Glomerular endothelial cell (primary cell): Measurements from ENCODE around the gene RNF17. TPM values are rescaled to one million over a fixed set of nuclear protein-coding genes. Genes with fewer than 3 reads are reported as not detected.

ENCODE experiments used
- total RNA-seq: library from RNA; depleted of rRNA; stranded (reverse); fragments of >200 nt; gene quantifications from 2 replicates; pipeline ENCODE4 v1.2.3, GENCODE V29; 2015

RNF17 gene
- total RNA-seq, 1 donor from 2014 or later: 0.58 TPM

Other genes with a start within 250 kb of the RNF17 start
- not detected in 2 replicates for gene ATP12A, start 83.8 kb upstream of the RNF17 start, total RNA-seq